CD4-positive, alpha-beta T cell (primary cell): ENCODE data around the gene VIPR2. TPM values are rescaled to one million over a fixed set of nuclear protein-coding genes. Genes with fewer than 3 reads are reported as not detected.

Experiments used
- ATAC-seq: fragments of 200-7000 bp; cut with Tn5 transposase; one replicate; pipeline ENCODE4 v1.10.0; 2022; ENCODE audit warnings: mild to moderate bottlenecking; ENCODE audit not compliant: poor library complexity
- CTCF ChIA-PET: fragments of 350-600 bp; sonication (Branson Sonifier 250); formaldehyde crosslinking; loops from one replicate; lab custom pipeline; 2021; ENCODE audit warnings: antibody characterized with exemption, inconsistent platforms; lab: Charles Lee
- POLR2A ChIA-PET: fragments of 350-600 bp; sonication (Branson Sonifier 250); formaldehyde crosslinking; loops from one replicate; lab custom pipeline; 2021; ENCODE audit warnings: antibody characterized with exemption, inconsistent platforms; lab: Charles Lee
- DNase-seq, 14 experiments: peaks; one replicate each; pipeline ENCODE4 v3.0.0-alpha.2; 2013 to 2020; ENCODE audit warnings: mixed read lengths in 2 of 14
- H3K27ac ChIP-seq, 2 donors: one replicate each; pipeline versions ENCODE4 v1.5.1 to v1.7.0; 2013; ENCODE audit warnings: low read length in 2 of 2, low read depth in 1 of 2, mild to moderate bottlenecking in 1 of 2
- H3K27me3 ChIP-seq, 2 experiments: 1 replicate in 1 of 2; 2 replicates in 1 of 2; pipeline versions ENCODE4 v1.6.1 to v1.7.0; 2013; ENCODE audit warnings: low read length in 2 of 2, control low read depth in 1 of 2, mild to moderate bottlenecking in 1 of 2, moderate library complexity in 1 of 2; ENCODE audit not compliant: insufficient read depth in 2 of 2, control insufficient read depth in 1 of 2
- H3K36me3 ChIP-seq: one replicate; pipeline ENCODE4 v1.6.1; 2013; ENCODE audit warnings: low read length, control low read depth; ENCODE audit not compliant: insufficient read depth
- H3K4me1 ChIP-seq: one replicate; pipeline ENCODE4 v1.6.1; 2013; ENCODE audit warnings: low read length, control low read depth; ENCODE audit not compliant: insufficient read depth
- H3K4me3 ChIP-seq: one replicate; pipeline ENCODE4 v1.5.1; 2013; ENCODE audit warnings: mild to moderate bottlenecking, low read length, moderate library complexity
- H3K9me3 ChIP-seq, 2 experiments: 1 replicate in 1 of 2; 2 replicates in 1 of 2; pipeline versions ENCODE4 v1.6.1 to v1.7.0; 2013; ENCODE audit warnings: low read length in 2 of 2, mild to moderate bottlenecking in 2 of 2, control low read depth in 1 of 2, moderate library complexity in 1 of 2; ENCODE audit not compliant: control insufficient read depth in 1 of 2, insufficient read depth in 1 of 2
- H3K27ac Mint-ChIP-seq: one replicate; pipeline ENCODE4 v1.8.0; 2020; ENCODE audit warnings: mixed read lengths
- H3K27me3 Mint-ChIP-seq: one replicate; pipeline ENCODE4 v1.8.0; 2021; ENCODE audit warnings: mixed read lengths
- H3K36me3 Mint-ChIP-seq: one replicate; pipeline ENCODE4 v1.8.0; 2021; ENCODE audit warnings: low read depth, mixed read lengths
- H3K4me1 Mint-ChIP-seq: one replicate; pipeline ENCODE4 v1.8.0; 2021; ENCODE audit warnings: low read depth, mixed read lengths
- H3K4me3 Mint-ChIP-seq: one replicate; pipeline ENCODE4 v1.8.0; 2020; ENCODE audit warnings: mild to moderate bottlenecking, mixed read lengths
- H3K9me3 Mint-ChIP-seq: one replicate; pipeline ENCODE4 v1.8.0; 2020; ENCODE audit warnings: mixed read lengths
- intact Hi-C, 2 experiments: fragments of 100-400 bp; cut with DNase I in 1 of 2; cut with micrococcal nuclease in 1 of 2; formaldehyde crosslinking; loops; one replicate each; pipeline versions ENCODE4 v1.15.1 to v1.9.0; 2023 to 2025; cut with DNase I, micrococcal nuclease
- total RNA-seq, 174 experiments: library from RNA in 2 of 174; stranded (reverse) in 2 of 174; gene quantifications; one replicate each; pipeline ENCODE4 v1.2.3 and lab custom pipeline; 2021 to 2026
- TF ChIP-seq, protein P1 (sequence below): fragments of 200-600 bp; IDR thresholded peaks from one replicate; pipeline ENCODE4 v1.8.0; 2022; ENCODE audit warnings: antibody characterized with exemption, mild to moderate bottlenecking

Gene VIPR2
- total RNA-seq, 2 experiments from 2014 or later, result 0.59 to 0.80 TPM

DNA sequence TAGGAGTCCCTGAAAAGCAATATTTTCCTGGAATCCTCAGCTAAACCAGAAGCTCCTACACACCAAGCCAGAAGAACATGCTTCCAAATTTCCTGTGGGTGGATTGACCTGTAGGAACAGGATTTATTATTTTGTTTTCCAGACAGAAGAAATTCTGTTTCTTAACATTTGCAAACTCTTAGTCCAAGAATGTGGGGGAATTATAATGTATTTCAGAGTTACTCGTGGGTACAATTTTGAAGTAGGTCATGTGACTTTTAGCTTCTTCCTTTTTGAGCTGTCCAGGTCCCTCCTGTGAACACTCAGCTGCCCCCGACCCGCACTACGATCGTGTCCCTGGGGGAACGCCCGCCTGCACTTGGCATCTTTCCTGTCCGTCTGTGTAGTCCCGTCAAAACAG, 27.7 kb upstream of the VIPR2 start:
- TF ChIP-seq, protein P1, sequence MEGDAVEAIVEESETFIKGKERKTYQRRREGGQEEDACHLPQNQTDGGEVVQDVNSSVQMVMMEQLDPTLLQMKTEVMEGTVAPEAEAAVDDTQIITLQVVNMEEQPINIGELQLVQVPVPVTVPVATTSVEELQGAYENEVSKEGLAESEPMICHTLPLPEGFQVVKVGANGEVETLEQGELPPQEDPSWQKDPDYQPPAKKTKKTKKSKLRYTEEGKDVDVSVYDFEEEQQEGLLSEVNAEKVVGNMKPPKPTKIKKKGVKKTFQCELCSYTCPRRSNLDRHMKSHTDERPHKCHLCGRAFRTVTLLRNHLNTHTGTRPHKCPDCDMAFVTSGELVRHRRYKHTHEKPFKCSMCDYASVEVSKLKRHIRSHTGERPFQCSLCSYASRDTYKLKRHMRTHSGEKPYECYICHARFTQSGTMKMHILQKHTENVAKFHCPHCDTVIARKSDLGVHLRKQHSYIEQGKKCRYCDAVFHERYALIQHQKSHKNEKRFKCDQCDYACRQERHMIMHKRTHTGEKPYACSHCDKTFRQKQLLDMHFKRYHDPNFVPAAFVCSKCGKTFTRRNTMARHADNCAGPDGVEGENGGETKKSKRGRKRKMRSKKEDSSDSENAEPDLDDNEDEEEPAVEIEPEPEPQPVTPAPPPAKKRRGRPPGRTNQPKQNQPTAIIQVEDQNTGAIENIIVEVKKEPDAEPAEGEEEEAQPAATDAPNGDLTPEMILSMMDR, result no peak
- Histone ChIP-seq H3K27ac (no peak overlapping the region), H3K36me3 (no peaks in the 10 kb centered on the region), H3K27me3 (no peaks in the 10 kb centered on the region), H3K4me3 (no peak overlapping the region), H3K9me3 (peaks cover 0 to 35% of the 10 kb centered on the region in 2 experiments), H3K4me1 (peaks cover 15% of the 10 kb centered on the region)
- peaks cover 4% of the 10 kb centered on the region for H3K9me3 Mint-ChIP-seq
- no peak for DNase-seq
- ChIA-PET CTCF (no interaction called here), POLR2A (no interaction called here)
- H3K36me3 Mint-ChIP-seq, result no peaks in the 10 kb centered on the region
- intact Hi-C loops, result no loop called here
- H3K4me3 Mint-ChIP-seq, result no peak overlapping the region
- H3K4me1 Mint-ChIP-seq, result peaks cover 30% of the 10 kb centered on the region
- no peaks in the 10 kb centered on the region for H3K27me3 Mint-ChIP-seq
- ATAC-seq, result no peak
- no peak overlapping the region for H3K27ac Mint-ChIP-seq

DNA sequence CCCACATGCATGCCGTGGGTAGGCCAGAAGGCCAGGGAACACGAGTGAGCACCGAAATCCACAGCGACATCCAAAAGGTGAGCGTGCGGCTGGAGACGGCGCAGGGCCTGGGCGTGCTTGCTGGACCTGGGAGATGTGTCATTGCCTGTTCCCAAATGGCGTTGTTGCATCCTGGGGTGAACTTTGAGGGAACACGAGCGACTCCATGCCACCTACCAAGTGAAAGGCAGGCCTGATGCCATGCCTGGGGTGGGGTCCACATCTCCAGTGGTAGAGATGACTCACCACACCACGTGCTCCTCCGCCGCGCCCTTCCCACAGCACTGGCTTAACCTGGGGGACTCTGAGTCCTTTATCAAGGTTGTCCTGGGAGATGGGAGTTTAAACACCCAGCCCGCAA, 24.7 kb upstream of the VIPR2 start:
- ChIA-PET CTCF (no interaction called here), POLR2A (no interaction called here)
- no peak for ATAC-seq
- H3K4me1 Mint-ChIP-seq, result peaks cover 13% of the 10 kb centered on the region
- H3K36me3 Mint-ChIP-seq, result no peaks in the 10 kb centered on the region
- DNase-seq, result no peak
- no peak overlapping the region for H3K27ac Mint-ChIP-seq
- H3K27me3 Mint-ChIP-seq, result no peaks in the 10 kb centered on the region
- TF ChIP-seq, protein P1, result no peak
- H3K36me3 ChIP-seq, result no peaks in the 10 kb centered on the region
- intact Hi-C loops, result no loop called here
- H3K27me3 ChIP-seq, result no peaks in the 10 kb centered on the region
- H3K4me1 ChIP-seq, result peaks cover 3% of the 10 kb centered on the region
- no peak overlapping the region for H3K4me3 ChIP-seq
- H3K27ac ChIP-seq, result no peak overlapping the region
- peaks cover 0 to 26% of the 10 kb centered on the region in 2 experiments for H3K9me3 ChIP-seq
- no peak overlapping the region for H3K4me3 Mint-ChIP-seq
- H3K9me3 Mint-ChIP-seq, result no peaks in the 10 kb centered on the region

GRCh38 chr7:159167139-159167538, 22.5 kb upstream of the VIPR2 start:
- DNase-seq (no peak), ATAC-seq (no peak)
- Histone ChIP-seq H3K36me3 (no peaks in the 10 kb centered on the region), H3K27me3 (no peaks in the 10 kb centered on the region), H3K27ac (no peak overlapping the region), H3K9me3 (peaks cover 0 to 24% of the 10 kb centered on the region in 2 experiments), H3K4me3 (no peak overlapping the region), H3K4me1 (no peaks in the 10 kb centered on the region)
- POLR2A ChIA-PET, result no interaction called here
- CTCF ChIA-PET, result no interaction called here
- intact Hi-C loops, result no loop called here
- TF ChIP-seq, protein P1, result no peak
- Mint-ChIP-seq H3K4me1 (no peaks in the 10 kb centered on the region), H3K36me3 (no peaks in the 10 kb centered on the region), H3K9me3 (no peaks in the 10 kb centered on the region), H3K27me3 (no peaks in the 10 kb centered on the region), H3K27ac (no peak overlapping the region), H3K4me3 (no peak overlapping the region)
